ENCODE measurements around the gene LANCL2.

GRCh38 chr7:55432506-55432905, 67.4 kb downstream of the LANCL2 start:
- TF ChIP-seq CTCF (IDR thresholded peaks at IDR 0.05): no peak
- TF ChIP-seq ZFX (IDR thresholded peaks at IDR 0.05; ENCODE audit: borderline replicate concordance): no peak

Data from 22Rv1 (cell line).